Memory B cell (primary cell): Measurements from ENCODE around the gene ALK.

ENCODE experiments used
- ATAC-seq: fragments of 150-1000 bp; cut with Tn5 transposase; 2 replicates; pipeline ENCODE4 v1.10.0; 2021; ENCODE audit warnings: low read depth, mild to moderate bottlenecking, moderate library complexity
- DNase-seq, 2 donors: peaks; one replicate each; pipeline ENCODE4 v3.0.0; 2022; ENCODE audit warnings: low spot score in 2 of 2
- H3K27ac Mint-ChIP-seq: one replicate; pipeline ENCODE4 v1.8.0; 2022; ENCODE audit warnings: mild to moderate bottlenecking, moderate library complexity, mixed read lengths
- H3K27me3 Mint-ChIP-seq: one replicate; pipeline ENCODE4 v1.8.0; 2022; ENCODE audit warnings: mixed read lengths
- H3K36me3 Mint-ChIP-seq: one replicate; pipeline ENCODE4 v1.8.0; 2022; ENCODE audit warnings: mild to moderate bottlenecking, mixed read lengths
- H3K4me1 Mint-ChIP-seq: one replicate; pipeline ENCODE4 v1.8.0; 2022; ENCODE audit warnings: mixed read lengths
- H3K4me3 Mint-ChIP-seq: one replicate; pipeline ENCODE4 v1.8.0; 2022; ENCODE audit warnings: mild to moderate bottlenecking, moderate library complexity, mixed read lengths
- H3K9me3 Mint-ChIP-seq: one replicate; pipeline ENCODE4 v1.8.0; 2022; ENCODE audit warnings: mixed read lengths

Gene ALK

DNA sequence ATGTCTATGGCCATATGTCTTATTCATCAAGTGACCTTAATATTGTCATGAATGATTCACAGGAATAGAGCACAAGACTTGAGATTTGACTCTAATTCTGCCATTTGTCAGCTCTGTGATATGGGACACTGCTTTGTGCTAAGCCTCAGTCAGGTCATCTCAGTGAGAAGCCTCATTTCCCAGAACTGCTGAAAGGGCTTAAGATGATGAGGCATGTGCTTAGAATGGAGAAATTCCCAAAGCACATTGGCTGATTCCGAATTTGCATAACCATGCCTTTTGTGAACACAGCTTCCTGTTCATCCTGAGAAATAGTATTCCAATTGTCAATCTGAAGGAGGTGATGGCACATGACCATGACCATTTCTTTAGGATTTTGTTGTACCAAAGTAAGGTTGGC is 218.1 kb downstream of the ALK start:
- ATAC-seq (no peak), DNase-seq (no peak)
- Mint-ChIP-seq H3K9me3 (no peaks in the 10 kb centered on the region), H3K27ac (no peak overlapping the region), H3K27me3 (no peaks in the 10 kb centered on the region), H3K4me3 (no peak overlapping the region), H3K4me1 (peaks cover 2% of the 10 kb centered on the region), H3K36me3 (no peaks in the 10 kb centered on the region)

DNA sequence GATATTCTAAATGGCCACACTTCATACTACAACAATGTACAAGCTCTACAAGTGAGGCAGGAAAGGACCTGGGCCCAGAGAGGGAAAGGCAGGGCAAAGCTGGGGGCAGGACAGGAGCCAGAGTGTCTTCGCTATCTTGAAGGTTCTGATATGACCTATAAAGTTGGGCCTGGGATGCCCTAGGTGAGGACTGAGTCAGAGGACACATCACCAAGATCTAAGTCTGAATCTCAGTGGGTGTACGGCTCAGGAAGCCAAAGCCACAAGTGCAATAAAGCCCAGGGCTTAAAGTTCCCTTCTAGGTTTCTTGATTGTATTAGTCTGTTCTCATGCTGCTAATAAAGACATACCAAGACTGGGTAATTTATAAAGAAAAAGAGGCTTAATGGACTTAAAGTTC is 219.1 kb downstream of the ALK start:
- H3K4me1 Mint-ChIP-seq, result peaks cover 2% of the 10 kb centered on the region
- H3K4me3 Mint-ChIP-seq, result no peak overlapping the region
- H3K27me3 Mint-ChIP-seq, result no peaks in the 10 kb centered on the region
- no peak overlapping the region for H3K27ac Mint-ChIP-seq
- no peaks in the 10 kb centered on the region for H3K36me3 Mint-ChIP-seq
- no peaks in the 10 kb centered on the region for H3K9me3 Mint-ChIP-seq
- DNase-seq (no peak), ATAC-seq (no peak)

DNA sequence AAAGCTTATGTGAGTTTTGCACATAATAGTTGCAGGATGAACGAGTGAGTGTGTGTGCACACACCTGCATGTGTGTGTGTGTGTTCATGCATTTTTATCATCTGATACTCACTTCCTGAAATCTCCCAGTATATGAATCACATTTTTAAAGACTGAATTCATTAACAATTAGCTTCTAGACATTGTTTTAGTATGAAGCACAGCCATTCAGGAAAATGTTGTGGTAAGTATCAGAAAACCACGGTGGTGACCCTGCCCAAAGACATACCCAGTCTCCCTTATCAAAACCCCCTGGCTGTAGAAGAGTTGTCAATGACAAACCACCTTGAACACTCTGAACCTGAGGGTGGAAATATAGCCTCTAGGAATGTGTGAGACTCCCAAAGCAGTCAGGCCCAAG is 220.8 kb downstream of the ALK start:
- no peak for DNase-seq
- no peak overlapping the region for H3K4me3 Mint-ChIP-seq
- H3K36me3 Mint-ChIP-seq, result no peaks in the 10 kb centered on the region
- H3K27ac Mint-ChIP-seq, result no peak overlapping the region
- peaks cover 2% of the 10 kb centered on the region for H3K4me1 Mint-ChIP-seq
- no peak for ATAC-seq
- H3K9me3 Mint-ChIP-seq, result no peaks in the 10 kb centered on the region
- no peaks in the 10 kb centered on the region for H3K27me3 Mint-ChIP-seq

DNA sequence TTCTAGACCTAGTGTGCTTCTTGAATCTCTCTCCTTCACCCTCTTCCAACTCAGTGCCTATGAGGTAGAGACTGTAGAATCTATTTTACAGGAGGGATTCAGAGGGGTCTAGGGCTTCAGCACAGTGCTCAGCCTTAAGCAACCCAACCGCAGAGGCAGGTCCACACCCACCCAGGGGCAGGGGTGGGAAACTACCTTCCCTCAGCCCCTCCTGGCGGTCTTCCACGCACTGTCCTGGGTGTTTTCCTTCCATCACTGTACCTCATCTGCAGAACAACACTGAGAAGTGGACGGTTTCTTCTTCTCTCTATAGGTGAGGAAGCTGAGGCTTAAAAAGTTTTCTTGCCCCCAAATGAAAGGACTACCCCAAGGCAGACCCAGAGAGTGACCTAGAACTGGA is 222.3 kb downstream of the ALK start:
- ATAC-seq, result no peak
- peaks cover 2% of the 10 kb centered on the region for H3K4me1 Mint-ChIP-seq
- H3K27ac Mint-ChIP-seq, result no peak overlapping the region
- peaks cover 5% of the 10 kb centered on the region for H3K27me3 Mint-ChIP-seq
- no peak for DNase-seq
- no peak overlapping the region for H3K4me3 Mint-ChIP-seq
- no peaks in the 10 kb centered on the region for H3K36me3 Mint-ChIP-seq
- H3K9me3 Mint-ChIP-seq, result no peaks in the 10 kb centered on the region

DNA sequence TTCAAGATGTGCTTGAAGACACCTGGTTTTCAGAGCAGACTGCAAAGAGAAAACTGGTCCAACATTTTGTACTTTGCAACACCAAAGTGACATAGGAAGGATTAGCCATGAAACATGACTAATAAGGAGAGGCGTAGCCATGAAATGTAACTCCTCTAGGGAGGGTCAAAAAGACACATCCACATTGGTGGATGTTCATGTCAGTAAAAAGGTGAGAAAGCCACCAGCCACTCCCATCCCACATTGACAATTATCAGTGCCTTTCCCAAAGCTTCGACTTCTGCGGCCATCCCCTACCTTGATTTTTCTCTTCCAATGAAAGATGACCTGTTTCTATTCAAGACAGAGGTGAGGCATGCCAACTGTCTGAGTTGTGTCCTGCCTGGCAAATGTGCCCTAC is 223.2 kb downstream of the ALK start:
- peaks cover 2% of the 10 kb centered on the region for H3K4me1 Mint-ChIP-seq
- peaks cover 8% of the 10 kb centered on the region for H3K27me3 Mint-ChIP-seq
- H3K36me3 Mint-ChIP-seq, result no peaks in the 10 kb centered on the region
- no peak overlapping the region for H3K4me3 Mint-ChIP-seq
- H3K9me3 Mint-ChIP-seq, result no peaks in the 10 kb centered on the region
- ATAC-seq (no peak), DNase-seq (no peak)
- H3K27ac Mint-ChIP-seq, result no peak overlapping the region

DNA sequence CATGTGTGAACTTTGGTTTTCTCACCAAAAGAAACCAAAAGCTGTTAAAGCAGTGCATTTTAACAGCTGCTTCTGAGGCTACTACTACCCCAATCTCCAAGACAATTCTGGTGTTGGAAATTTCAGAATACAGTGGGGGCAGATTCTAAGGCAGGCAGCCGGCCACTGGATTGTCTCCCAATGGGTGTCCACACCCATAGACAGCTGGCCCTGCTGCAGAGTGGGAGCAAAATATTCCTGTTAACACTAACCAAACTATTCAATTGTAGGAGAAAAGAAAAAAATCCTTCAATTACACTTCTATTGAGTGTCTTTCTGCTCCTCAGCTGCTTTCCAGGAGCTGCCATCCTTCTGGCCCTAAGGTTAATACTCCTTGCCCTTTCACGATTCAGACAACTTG is 223.7 kb downstream of the ALK start:
- no peaks in the 10 kb centered on the region for H3K36me3 Mint-ChIP-seq
- DNase-seq (no peak), ATAC-seq (no peak)
- H3K27me3 Mint-ChIP-seq, result peaks cover 9% of the 10 kb centered on the region
- peaks cover 2% of the 10 kb centered on the region for H3K4me1 Mint-ChIP-seq
- H3K4me3 Mint-ChIP-seq, result no peak overlapping the region
- H3K9me3 Mint-ChIP-seq, result no peaks in the 10 kb centered on the region
- no peak overlapping the region for H3K27ac Mint-ChIP-seq

DNA sequence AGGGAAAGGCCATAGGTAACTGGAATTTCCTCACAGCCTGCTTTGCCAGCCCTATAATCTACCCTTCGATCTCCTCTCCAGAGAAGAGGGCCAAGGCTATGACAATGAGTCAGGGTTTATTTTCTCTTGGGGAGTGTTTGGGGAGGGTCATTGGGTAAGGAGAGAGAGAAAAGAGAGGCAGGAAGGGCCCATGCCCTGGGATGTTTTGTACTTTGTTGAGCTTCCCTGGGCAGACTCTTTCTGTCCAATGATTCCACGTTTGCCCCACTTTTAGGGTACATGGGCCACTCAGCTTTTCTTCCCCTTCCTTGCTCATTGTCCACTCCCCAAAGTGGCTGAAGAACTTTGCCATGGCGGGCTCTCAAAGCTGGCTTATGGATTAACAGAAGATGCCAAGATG is 224.2 kb downstream of the ALK start:
- peaks cover 9% of the 10 kb centered on the region for H3K27me3 Mint-ChIP-seq
- H3K36me3 Mint-ChIP-seq, result no peaks in the 10 kb centered on the region
- no peak overlapping the region for H3K27ac Mint-ChIP-seq
- no peaks in the 10 kb centered on the region for H3K9me3 Mint-ChIP-seq
- no peak overlapping the region for H3K4me3 Mint-ChIP-seq
- DNase-seq (no peak), ATAC-seq (no peak)
- peaks cover 2% of the 10 kb centered on the region for H3K4me1 Mint-ChIP-seq

DNA sequence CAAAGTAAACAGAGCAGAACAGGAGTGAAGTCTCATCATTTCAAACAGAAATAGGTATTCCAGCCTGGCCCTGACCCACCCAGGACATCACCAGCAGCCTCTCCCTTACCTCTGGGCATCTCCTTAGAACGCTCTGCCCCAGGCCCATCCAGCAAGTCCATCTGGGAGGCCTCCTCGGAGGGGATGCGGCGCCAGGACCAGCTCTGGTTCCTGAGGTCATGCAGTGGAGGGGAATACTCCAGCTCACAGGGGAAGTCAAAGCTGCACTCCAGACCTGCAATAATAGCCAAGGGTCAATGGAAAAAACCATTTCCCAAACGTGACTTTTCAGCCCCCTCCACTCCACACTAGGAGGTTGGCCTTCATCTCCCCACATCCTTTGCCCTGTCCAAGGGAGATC is 226.6 kb downstream of the ALK start:
- Mint-ChIP-seq H3K4me1 (no peaks in the 10 kb centered on the region), H3K9me3 (no peaks in the 10 kb centered on the region), H3K27me3 (peaks cover 9% of the 10 kb centered on the region), H3K27ac (no peak overlapping the region), H3K4me3 (no peak overlapping the region), H3K36me3 (no peaks in the 10 kb centered on the region)
- ATAC-seq (no peak), DNase-seq (no peak)

DNA sequence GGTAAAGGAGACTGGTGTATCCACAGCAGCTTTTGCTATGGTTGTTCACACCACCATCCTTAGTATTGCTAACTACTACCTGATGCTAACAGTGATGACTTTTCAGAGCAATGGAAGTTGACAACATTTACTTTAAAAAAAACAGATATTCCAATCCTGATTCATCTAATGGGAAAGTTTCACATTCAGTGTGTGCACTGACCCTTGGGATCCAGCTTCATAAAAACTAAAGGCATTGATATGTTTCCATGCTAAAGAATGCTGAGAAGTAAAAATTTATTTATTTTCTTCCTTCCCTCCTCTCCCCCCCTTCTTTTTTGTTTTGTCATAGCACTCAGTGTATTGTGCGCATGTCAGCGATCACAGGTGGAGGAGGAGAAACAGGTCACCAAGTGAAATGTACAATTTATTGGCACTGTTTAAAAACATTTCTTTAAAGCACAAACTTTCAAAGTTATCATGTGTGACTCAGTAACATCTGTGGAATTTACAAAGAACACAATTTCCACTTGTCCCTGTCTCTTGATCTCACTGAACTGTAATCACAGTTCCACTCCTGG is 229.9 kb downstream of the ALK start:
- Mint-ChIP-seq H3K36me3 (no peaks in the 10 kb centered on the region), H3K27me3 (peaks cover 11% of the 10 kb centered on the region), H3K4me1 (no peaks in the 10 kb centered on the region), H3K9me3 (no peaks in the 10 kb centered on the region), H3K4me3 (no peak overlapping the region), H3K27ac (no peak overlapping the region)
- no peak for ATAC-seq
- no peak for DNase-seq

DNA sequence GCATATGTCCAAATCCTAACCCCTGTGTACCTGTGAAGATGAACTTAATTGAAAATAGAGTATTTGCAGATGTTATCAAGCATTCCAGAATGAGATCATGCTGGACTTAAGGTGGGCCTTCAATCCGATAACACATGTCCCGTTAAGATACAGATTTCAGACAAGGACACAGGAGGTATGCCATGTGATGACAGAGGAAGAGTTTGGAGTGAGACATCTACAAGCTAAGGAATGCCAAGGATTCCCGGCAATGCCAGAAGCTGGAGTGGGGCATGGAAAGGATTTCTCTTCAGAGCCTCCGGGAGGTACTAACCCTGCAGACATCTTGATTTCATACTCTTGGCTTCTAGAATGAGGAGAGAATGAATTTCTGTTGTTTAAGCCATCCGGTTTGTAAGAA is 231.7 kb downstream of the ALK start:
- Mint-ChIP-seq H3K27ac (no peak overlapping the region), H3K27me3 (peaks cover 10% of the 10 kb centered on the region), H3K4me3 (no peak overlapping the region), H3K4me1 (no peaks in the 10 kb centered on the region), H3K36me3 (no peaks in the 10 kb centered on the region), H3K9me3 (no peaks in the 10 kb centered on the region)
- DNase-seq (no peak), ATAC-seq (no peak)

DNA sequence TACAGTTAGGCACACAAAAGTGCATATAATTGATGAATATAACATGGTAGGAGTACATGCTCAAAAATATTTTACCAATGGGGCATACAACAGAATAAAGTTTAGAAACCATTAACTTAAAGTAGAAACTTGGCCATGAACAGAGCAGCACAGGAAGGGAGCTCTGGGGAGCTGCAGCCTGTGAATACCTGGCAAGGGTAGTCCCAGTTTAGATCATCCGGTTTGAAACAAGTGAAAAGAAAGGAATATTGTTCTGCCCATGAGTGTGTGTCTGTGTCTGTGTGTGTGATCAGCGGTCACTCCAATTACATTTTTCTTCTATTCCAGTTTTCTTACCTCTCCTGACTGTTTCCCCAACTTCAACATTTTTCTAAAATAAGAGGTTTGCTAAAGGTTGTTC is 233.0 kb downstream of the ALK start:
- peaks cover 7% of the 10 kb centered on the region for H3K27me3 Mint-ChIP-seq
- no peaks in the 10 kb centered on the region for H3K36me3 Mint-ChIP-seq
- no peak overlapping the region for H3K4me3 Mint-ChIP-seq
- no peak for DNase-seq
- no peaks in the 10 kb centered on the region for H3K9me3 Mint-ChIP-seq
- H3K4me1 Mint-ChIP-seq, result no peaks in the 10 kb centered on the region
- H3K27ac Mint-ChIP-seq, result no peak overlapping the region
- no peak for ATAC-seq

DNA sequence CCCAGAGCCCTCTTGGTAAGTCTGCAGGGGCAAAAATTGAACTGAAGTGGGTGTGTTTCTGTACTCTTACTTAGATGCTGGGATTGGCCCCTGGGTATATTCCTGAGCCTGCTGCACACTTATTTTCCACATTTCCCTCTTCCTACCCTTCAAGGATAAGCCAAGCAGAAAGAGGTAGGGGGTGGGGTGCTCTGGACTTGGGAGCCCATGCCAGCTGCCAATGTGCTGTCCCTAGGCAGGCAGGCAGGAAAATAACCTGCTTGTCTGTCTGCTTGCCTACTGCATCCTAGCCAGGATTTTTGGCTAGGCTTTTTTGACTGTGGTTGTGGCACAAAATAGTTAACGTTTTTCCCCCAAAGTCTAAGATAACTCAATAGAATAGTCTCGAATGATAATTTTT is 234.3 kb downstream of the ALK start:
- Mint-ChIP-seq H3K27me3 (peaks cover 4% of the 10 kb centered on the region), H3K9me3 (no peaks in the 10 kb centered on the region), H3K27ac (no peak overlapping the region), H3K4me3 (no peak overlapping the region), H3K36me3 (no peaks in the 10 kb centered on the region), H3K4me1 (no peaks in the 10 kb centered on the region)
- no peak for ATAC-seq
- no peak for DNase-seq

DNA sequence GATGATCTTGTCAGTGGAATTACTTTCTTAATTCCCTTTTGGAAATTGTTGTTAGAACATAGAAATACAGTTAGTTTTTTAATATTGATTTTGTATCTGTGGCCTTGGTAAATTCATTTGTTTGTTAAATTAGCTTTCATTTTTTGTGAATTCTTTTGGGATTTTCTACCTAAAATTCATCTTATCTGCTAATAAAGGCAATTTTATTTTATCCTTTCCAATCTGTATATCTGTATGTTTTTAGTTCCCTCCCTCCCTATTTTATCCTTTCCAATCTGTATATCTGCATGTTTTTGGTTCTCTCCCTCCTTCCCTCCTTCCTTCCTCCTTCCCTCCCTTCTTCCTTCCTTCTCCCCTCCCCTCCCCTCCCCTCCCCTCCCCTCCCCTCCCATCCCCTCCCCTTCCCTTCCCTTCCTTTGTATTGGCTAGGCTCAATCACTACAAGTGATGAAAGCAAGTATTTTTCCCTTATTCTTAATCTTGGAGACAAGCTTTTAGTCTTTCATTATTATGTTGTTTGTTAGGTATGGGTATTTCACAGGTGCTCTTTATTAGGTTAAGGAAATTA is 244.4 kb downstream of the ALK start:
- Mint-ChIP-seq H3K4me1 (no peaks in the 10 kb centered on the region), H3K4me3 (no peak overlapping the region), H3K27me3 (peaks cover 6% of the 10 kb centered on the region), H3K9me3 (peaks cover 7% of the 10 kb centered on the region), H3K36me3 (no peaks in the 10 kb centered on the region), H3K27ac (no peak overlapping the region)
- DNase-seq (no peak), ATAC-seq (no peak)

DNA sequence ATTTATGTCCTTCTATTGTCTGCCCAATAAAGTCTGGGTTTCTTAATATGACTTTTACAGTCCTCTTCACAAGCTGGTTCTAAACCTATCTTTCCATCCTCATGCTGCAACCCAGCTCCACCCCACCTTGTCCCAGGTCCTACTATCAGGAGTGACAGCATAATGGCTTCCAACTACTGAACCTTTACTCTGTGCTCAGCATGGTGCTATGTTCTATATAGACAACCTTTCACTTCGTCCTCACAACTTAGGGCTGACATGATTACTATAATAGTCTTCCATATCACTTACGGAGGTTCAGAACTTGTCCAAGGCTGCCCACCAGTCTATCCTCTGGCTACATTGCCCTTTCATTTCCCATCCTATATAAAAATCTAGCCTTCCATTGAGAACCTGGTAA is 256.8 kb downstream of the ALK start:
- H3K4me3 Mint-ChIP-seq, result no peak overlapping the region
- ATAC-seq, result no peak
- no peak overlapping the region for H3K27ac Mint-ChIP-seq
- H3K9me3 Mint-ChIP-seq, result peaks cover 8% of the 10 kb centered on the region
- H3K36me3 Mint-ChIP-seq, result no peaks in the 10 kb centered on the region
- DNase-seq, result no peak
- peaks cover 2% of the 10 kb centered on the region for H3K27me3 Mint-ChIP-seq
- H3K4me1 Mint-ChIP-seq, result no peaks in the 10 kb centered on the region

DNA sequence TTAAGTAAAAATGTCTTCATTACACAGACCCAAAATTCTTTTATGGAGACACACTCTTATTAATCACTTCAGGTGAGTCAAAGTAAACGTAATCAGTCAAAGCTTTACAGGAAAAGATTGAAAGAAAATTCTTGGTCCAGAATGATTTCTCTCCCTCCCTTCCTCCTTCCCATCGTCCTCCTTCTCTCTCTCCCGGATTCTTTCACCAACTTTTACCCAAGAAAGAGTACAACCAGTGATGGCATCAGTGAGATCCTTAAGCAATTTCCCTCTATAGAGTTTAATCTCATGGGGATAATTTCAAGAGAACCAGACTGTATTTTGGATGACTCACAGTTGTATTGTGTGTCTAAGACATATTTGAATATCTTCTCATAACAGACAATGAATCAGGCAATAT is 258.1 kb downstream of the ALK start:
- H3K9me3 Mint-ChIP-seq, result peaks cover 2% of the 10 kb centered on the region
- no peaks in the 10 kb centered on the region for H3K36me3 Mint-ChIP-seq
- DNase-seq (no peak), ATAC-seq (no peak)
- H3K4me3 Mint-ChIP-seq, result no peak overlapping the region
- no peak overlapping the region for H3K27ac Mint-ChIP-seq
- H3K27me3 Mint-ChIP-seq, result peaks cover 2% of the 10 kb centered on the region
- H3K4me1 Mint-ChIP-seq, result no peaks in the 10 kb centered on the region
